Gastroesophageal sphincter (tissue), 3 donors: ENCODE results near the gene SPATA31E1.

Experiments used
- CTCF ChIP-seq, 4 experiments: fragments of 200-600 bp in 2 of 4; fragments of 450-650 bp in 2 of 4; sonication (generic) in 1 of 4; IDR thresholded peaks; one replicate each; pipeline ENCODE4 v1.5.1; 2017 to 2019; ENCODE audit warnings: antibody characterized with exemption in 4 of 4, mild to moderate bottlenecking in 2 of 4, moderate library complexity in 2 of 4
- POLR2A ChIP-seq, 2 donors: fragments of 450-650 bp; IDR thresholded peaks; one replicate each; pipeline ENCODE4 v1.6.1; 2017; ENCODE audit warnings: antibody characterized with exemption in 2 of 2, mild to moderate bottlenecking in 2 of 2, moderate library complexity in 1 of 2
- POLR2AphosphoS5 ChIP-seq: sonication (generic); formaldehyde crosslinking; IDR thresholded peaks from one replicate; pipeline ENCODE4 v1.6.1; 2017; ENCODE audit warnings: antibody characterized with exemption

- TF ChIP-seq CTCF (IDR thresholded peaks at IDR 0.05) = no peak
- no peak for TF ChIP-seq POLR2A (IDR thresholded peaks at IDR 0.05)
- no peak for TF ChIP-seq POLR2AphosphoS5
These were observed at the start of gene SPATA31E1 for GRCh38 chr9:87882627-87883026.
